GM23338 (cell line): ENCODE measurements around the gene PRAMEF1.
"Not testable (repeated sequence)": the region's sequence is repeated elsewhere in the genome, so short reads cannot be mapped to it uniquely, and the experiment has no call there.

ENCODE experiments used
- CTCF ChIP-seq, 2 experiments: fragments of 200-600 bp in 1 of 2; sonication (generic) in 1 of 2; conservative IDR thresholded peaks; 2 replicates each; pipeline versions ENCODE4 v1.5.1 to v1.6.1; 2016 to 2017; ENCODE audit warnings: antibody characterized with exemption in 2 of 2, low read depth in 2 of 2, mild to moderate bottlenecking in 2 of 2, moderate library complexity in 1 of 2
- ETS1 ChIP-seq: IDR thresholded peaks from 2 replicates; pipeline ENCODE4 v1.6.1; 2016; ENCODE audit warnings: antibody characterized with exemption
- EZH2 ChIP-seq: fragments of 200-600 bp; sonication (generic); IDR thresholded peaks from one replicate; pipeline ENCODE4 v1.8.0; 2017; ENCODE audit warnings: antibody characterized with exemption, mild to moderate bottlenecking, low read depth; ENCODE audit not compliant: unreplicated experiment
- EZH2phosphoT487 ChIP-seq: fragments of 200-600 bp; sonication (generic); IDR thresholded peaks from one replicate; pipeline ENCODE4 v1.8.1; 2018; ENCODE audit warnings: antibody characterized with exemption; ENCODE audit not compliant: unreplicated experiment
- JUNB ChIP-seq: IDR thresholded peaks from one replicate; pipeline ENCODE4 v1.6.1; 2016; ENCODE audit warnings: antibody characterized with exemption; ENCODE audit not compliant: unreplicated experiment
- POLR2AphosphoS5 ChIP-seq: IDR thresholded peaks from 2 replicates; pipeline ENCODE4 v1.6.1; 2016; ENCODE audit warnings: antibody characterized with exemption, low read depth

GRCh38 chr1:12819061-12819460 is 27.9 kb downstream of the PRAMEF1 start:
- TF ChIP-seq CTCF (conservative IDR thresholded peaks at IDR 0.05; ENCODE audit: low read depth in 2 of 2); EZH2phosphoT487; ETS1; EZH2; POLR2AphosphoS5; JUNB: not testable (repeated sequence)
